Natural killer cell (primary cell): ENCODE data around the gene TIMM44. TPM values are rescaled to one million over a fixed set of nuclear protein-coding genes. Genes with fewer than 3 reads are reported as not detected.

Experiments used
- ATAC-seq, 3 donors: fragments of 150-1000 bp in 2 of 3; fragments of 200-7000 bp in 1 of 3; cut with Tn5 transposase; 1 replicate in 1 of 3; 2 replicates in 2 of 3; pipeline ENCODE4 v1.10.0; 2021; ENCODE audit warnings: mild to moderate bottlenecking in 2 of 3, moderate library complexity in 2 of 3
- DNase-seq, 2 donors: peaks; one replicate each; pipeline versions ENCODE4 v3.0.0 to v3.0.0-alpha.2; 2013 to 2021; ENCODE audit warnings: mixed read lengths in 1 of 2
- H3K27ac ChIP-seq: one replicate; pipeline ENCODE4 v1.5.1; 2013; ENCODE audit warnings: mild to moderate bottlenecking, low read length
- H3K27me3 ChIP-seq: one replicate; pipeline ENCODE4 v1.6.1; 2013; ENCODE audit warnings: low read length; ENCODE audit not compliant: control insufficient read depth, insufficient read depth
- H3K36me3 ChIP-seq: one replicate; pipeline ENCODE4 v1.6.1; 2013; ENCODE audit warnings: low read length; ENCODE audit not compliant: control insufficient read depth, insufficient read depth
- H3K4me1 ChIP-seq: one replicate; pipeline ENCODE4 v1.6.1; 2013; ENCODE audit warnings: low read length; ENCODE audit not compliant: control insufficient read depth, insufficient read depth
- H3K4me3 ChIP-seq: one replicate; pipeline ENCODE4 v1.5.1; 2013; ENCODE audit warnings: low read length
- H3K9me3 ChIP-seq: one replicate; pipeline ENCODE4 v1.6.1; 2013; ENCODE audit warnings: low read length; ENCODE audit not compliant: control insufficient read depth, insufficient read depth
- H3K27ac Mint-ChIP-seq, 2 donors: one replicate each; pipeline ENCODE4 v1.8.0; 2022; ENCODE audit warnings: mild to moderate bottlenecking in 2 of 2, mixed read lengths in 2 of 2, moderate library complexity in 1 of 2
- H3K27me3 Mint-ChIP-seq, 2 donors: one replicate each; pipeline ENCODE4 v1.8.0; 2022; ENCODE audit warnings: low read depth in 2 of 2, mixed read lengths in 2 of 2
- H3K36me3 Mint-ChIP-seq: one replicate; pipeline ENCODE4 v1.8.0; 2022; ENCODE audit warnings: mixed read lengths
- H3K4me1 Mint-ChIP-seq, 2 donors: one replicate each; pipeline ENCODE4 v1.8.0; 2022; ENCODE audit warnings: mixed read lengths in 2 of 2
- H3K4me3 Mint-ChIP-seq: one replicate; pipeline ENCODE4 v1.8.0; 2022; ENCODE audit warnings: mild to moderate bottlenecking, moderate library complexity, mixed read lengths
- H3K9me3 Mint-ChIP-seq, 2 donors: one replicate each; pipeline ENCODE4 v1.8.0; 2022; ENCODE audit warnings: mixed read lengths in 2 of 2
- CTCF ChIP-seq: fragments of 200-600 bp; IDR thresholded peaks from one replicate; pipeline ENCODE4 v1.8.0; 2022; ENCODE audit warnings: antibody characterized with exemption
- WGBS: methylation state at CpG from one replicate; pipeline ENCODE4 v1.1.7; 2013; ENCODE audit warnings: missing lambda C conversion rate; ENCODE audit not compliant: insufficient coverage; 5-methylcytosine and 5-hydroxymethylcytosine counted together
- intact Hi-C: fragments of 100-400 bp; cut with micrococcal nuclease; formaldehyde crosslinking; loops from one replicate; pipeline ENCODE4 v1.14.2; 2022
- total RNA-seq, 4 donors: library from RNA; stranded (reverse); fragments of 120-200 nt in 1 of 4; gene quantifications; one replicate each; pipeline versions ENCODE4 v1.2.3 to v1.2.4, GENCODE V29; 2013 to 2022

Gene TIMM44
- total RNA-seq, 3 donors from 2014 or later (not counting 1 experiment from before 2014, with no cell fraction given), result 83.3 to 116 (median 89.4) TPM

GRCh38 chr19:7944177-7944761 lies 803 bp upstream of the TIMM44 start:
- Mint-ChIP-seq H3K27ac (peak overlapping the region; percentile 98 to 100), H3K4me1 (peaks cover 15 to 30% of the 10 kb centered on the region in 2 donors), H3K4me3 (peak overlapping the region; percentile 95), H3K9me3 (no peaks in the 10 kb centered on the region), H3K27me3 (peaks cover 0 to 4% of the 10 kb centered on the region in 2 donors), H3K36me3 (peaks cover 6% of the 10 kb centered on the region)
- Histone ChIP-seq H3K4me3 (peak overlapping the region; percentile 91), H3K36me3 (peaks cover 9% of the 10 kb centered on the region), H3K9me3 (no peaks in the 10 kb centered on the region), H3K4me1 (peaks cover 20% of the 10 kb centered on the region), H3K27me3 (no peaks in the 10 kb centered on the region), H3K27ac (peak overlapping the region; percentile 97)
- peak; percentile 97 for TF ChIP-seq CTCF
- WGBS, result 31% methylated on average over 18 of the region's 18 CpGs
- intact Hi-C loops, result loop anchor here (1.0 kb wide), 2 partner anchors 214 to 309 kb away; no protein-coding TSS in a partner anchor
- DNase-seq, result peak; percentile 84 to 93
- peak; percentile 39 to 62 (median 44) for ATAC-seq

- ATAC-seq (peak in 2 of 3 donors; percentile 2 to 3), DNase-seq (no peak)
- WGBS, result 8% methylated on average over 33 of the region's 33 CpGs
- Histone ChIP-seq H3K4me1 (peaks cover 20% of the 10 kb centered on the region), H3K27me3 (no peaks in the 10 kb centered on the region), H3K4me3 (peak overlapping the region; percentile 91), H3K27ac (peak overlapping the region; percentile 97), H3K9me3 (no peaks in the 10 kb centered on the region), H3K36me3 (peaks cover 12% of the 10 kb centered on the region)
- intact Hi-C loops, result loop anchor here (1.0 to 2.0 kb wide), 3 partner anchors 14 to 59 kb away; partner anchors contain the start of gene MAP2K7
- peak overlapping the region; percentile 98 to 100 for H3K27ac Mint-ChIP-seq
- H3K4me3 Mint-ChIP-seq, result peak overlapping the region; percentile 95
- TF ChIP-seq CTCF, result no peak
- no peaks in the 10 kb centered on the region for H3K9me3 Mint-ChIP-seq
- H3K4me1 Mint-ChIP-seq, result peaks cover 15 to 35% of the 10 kb centered on the region in 2 donors
- H3K36me3 Mint-ChIP-seq, result peaks cover 6% of the 10 kb centered on the region
- peaks cover 0 to 4% of the 10 kb centered on the region in 2 donors for H3K27me3 Mint-ChIP-seq
Observed at GRCh38 chr19:7942981-7943443, 454 bp downstream of the TIMM44 start.

GRCh38 chr19:7941895-7942596 lies 1.4 kb downstream of the TIMM44 start:
- no peak for DNase-seq
- Mint-ChIP-seq H3K27me3 (peaks cover 0 to 4% of the 10 kb centered on the region in 2 donors), H3K4me1 (peaks cover 15 to 35% of the 10 kb centered on the region in 2 donors), H3K4me3 (peak overlapping the region; percentile 25), H3K36me3 (peaks cover 6% of the 10 kb centered on the region), H3K9me3 (no peaks in the 10 kb centered on the region), H3K27ac (peak overlapping the region; percentile 98 to 100)
- H3K4me1 ChIP-seq, result peaks cover 20% of the 10 kb centered on the region
- ATAC-seq, result no peak
- no peak for TF ChIP-seq CTCF
- peaks cover 17% of the 10 kb centered on the region for H3K36me3 ChIP-seq
- intact Hi-C loops, result loop anchor here (2.0 kb wide), 1 partner anchor 13 kb away; no protein-coding TSS in a partner anchor
- 93% methylated on average over 19 of the region's 19 CpGs for WGBS
- H3K27ac ChIP-seq, result no peak overlapping the region
- no peaks in the 10 kb centered on the region for H3K27me3 ChIP-seq
- H3K9me3 ChIP-seq, result no peaks in the 10 kb centered on the region
- no peak overlapping the region for H3K4me3 ChIP-seq
